Posterior cingulate gyrus (tissue), 11 donors: ENCODE results near the gene KCNK13.

ENCODE experiments used
- DNase-seq, 10 donors: peaks; one replicate each; pipeline versions ENCODE4 v3.0.0 to v3.0.0-alpha.2; 2020 to 2021; ENCODE audit warnings: mixed read lengths in 3 of 10
- intact Hi-C: fragments of 100-400 bp; cut with DNase I; formaldehyde crosslinking; loops from one replicate; pipeline ENCODE4 v1.15.1; 2023

KCNK13 gene

DNA sequence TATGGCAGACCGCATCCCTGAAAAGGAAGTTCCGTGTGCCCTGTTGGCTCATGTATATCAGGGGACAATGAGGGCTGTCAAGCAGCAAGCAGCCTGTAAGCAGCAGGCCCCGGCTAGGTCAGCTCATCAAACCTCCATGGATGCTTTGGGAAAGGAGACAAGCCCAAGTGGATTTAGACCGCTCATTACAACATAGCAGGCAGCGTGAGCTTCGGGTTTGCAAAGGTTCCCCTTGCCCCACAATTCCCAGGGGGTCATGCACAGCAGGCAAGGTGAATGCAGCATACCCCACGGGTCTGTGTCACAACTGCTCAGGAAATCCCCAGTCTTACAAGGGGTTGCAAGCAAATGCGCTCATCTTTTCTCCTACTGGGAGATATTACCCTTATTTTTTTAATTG is 54.6 kb downstream of the KCNK13 start:
- intact Hi-C loops, result no loop called here
- DNase-seq, result no peak

DNA sequence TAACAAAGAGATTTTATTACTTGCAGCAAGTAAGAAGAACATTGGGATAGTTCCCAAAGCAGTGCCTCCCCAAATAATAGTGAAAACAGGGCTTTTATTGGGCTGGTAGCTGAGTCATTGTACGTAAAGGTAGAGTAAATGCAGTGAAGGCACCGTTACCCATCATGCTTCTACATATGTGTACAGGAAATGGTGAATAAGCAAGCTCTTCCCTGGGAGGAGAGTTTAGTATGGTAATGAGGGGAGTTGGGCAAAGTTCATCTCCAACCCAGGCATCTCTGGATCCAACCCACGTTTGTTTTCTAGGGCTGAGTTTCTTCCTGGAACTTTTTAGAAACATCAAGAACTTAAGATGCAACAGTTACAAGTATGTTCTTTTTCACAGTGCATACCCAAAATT is 56.2 kb downstream of the KCNK13 start:
- intact Hi-C loops, result no loop called here
- no peak for DNase-seq

DNA sequence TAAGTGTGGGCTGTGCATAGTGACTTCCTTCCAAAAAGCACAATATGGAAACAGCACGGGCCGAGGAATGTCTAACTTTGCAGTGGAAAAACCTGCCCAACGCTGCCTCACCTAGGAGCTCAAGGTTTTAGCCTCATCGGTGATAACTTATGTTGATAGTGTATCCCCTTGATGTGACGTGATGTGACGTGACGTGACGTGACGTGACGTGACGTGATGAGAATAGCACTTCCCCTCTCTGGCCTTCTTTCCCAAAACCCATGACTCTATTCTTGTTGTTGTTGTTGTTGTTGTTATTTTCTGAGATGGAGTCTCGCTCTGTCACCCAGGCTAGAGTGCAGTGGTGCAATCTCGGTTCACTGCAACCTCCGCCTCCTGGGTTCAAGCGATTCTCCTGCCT is 64.5 kb downstream of the KCNK13 start:
- no peak for DNase-seq
- intact Hi-C loops, result no loop called here

DNA sequence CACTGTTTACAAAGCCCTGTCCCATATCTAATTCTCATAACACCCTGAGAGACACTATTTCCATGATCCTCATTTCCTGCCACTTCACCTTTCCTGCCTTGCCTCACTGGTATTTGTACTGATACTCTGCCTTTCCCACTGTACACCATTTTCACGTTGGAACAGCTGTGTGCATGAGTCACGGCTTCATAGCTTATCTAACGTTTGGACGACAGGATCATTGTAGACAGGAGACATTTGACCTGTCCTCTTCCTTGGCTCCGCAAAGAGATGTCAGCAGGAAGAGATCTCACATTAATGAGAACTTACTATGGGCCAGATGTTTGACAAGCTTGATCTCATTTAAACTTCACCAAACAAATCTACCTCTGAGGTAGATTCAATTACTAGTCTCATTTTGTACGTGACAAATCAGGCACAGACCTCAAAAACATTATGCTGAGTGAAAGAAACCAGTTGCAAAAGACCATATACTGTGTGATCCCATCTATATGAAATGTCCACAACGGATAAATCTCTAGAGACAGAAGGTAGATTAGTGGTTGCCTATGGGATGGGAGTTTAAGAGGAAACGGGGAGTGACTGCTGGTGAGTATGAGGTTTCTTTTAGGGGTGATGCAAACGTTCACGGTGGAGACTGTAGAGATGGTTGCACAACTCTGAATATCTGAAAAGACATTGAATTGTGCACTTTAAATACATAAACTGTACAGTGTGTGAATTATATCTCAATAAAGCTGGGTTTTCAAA is 71.2 kb downstream of the KCNK13 start:
- no peak for DNase-seq
- intact Hi-C loops, result no loop called here

DNA sequence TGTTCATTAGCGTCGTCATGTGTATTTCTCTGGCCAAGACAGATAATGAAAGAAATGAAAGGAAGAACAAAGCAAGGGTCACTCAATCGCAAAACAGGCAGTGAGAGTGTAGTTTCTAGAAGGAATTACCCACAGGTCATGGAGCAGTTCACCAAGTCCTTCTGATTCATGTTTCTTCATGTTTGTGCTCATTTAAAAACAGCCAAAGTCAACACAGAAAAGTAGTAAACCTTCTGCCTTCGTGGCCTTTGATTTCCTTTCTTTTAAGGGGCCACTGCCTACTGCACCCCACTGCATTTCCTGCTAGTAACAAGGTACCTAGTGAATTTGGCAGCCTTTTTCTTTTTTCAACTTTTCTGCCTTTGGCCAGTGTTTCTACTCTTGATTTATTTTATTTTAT is 75.1 kb downstream of the KCNK13 start:
- DNase-seq, result no peak
- intact Hi-C loops, result no loop called here

DNA sequence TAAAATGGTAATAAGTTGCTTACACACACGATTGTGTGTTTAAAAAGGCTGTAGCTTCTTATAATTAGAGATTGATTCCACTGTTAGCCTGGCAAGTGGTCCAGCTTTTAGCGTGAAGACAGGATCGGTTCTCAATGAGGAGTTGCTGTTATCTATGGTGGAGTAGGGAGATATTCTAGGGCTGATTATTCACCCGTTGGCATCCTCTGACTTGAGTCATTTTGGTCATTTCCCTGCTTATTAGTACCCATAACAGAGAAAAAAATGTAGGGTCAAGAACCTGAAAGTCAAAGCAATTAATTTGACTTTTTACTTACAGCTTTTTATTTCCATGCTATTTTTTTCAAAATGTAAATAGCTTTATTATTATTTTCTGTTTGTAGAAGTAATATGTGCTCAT is 76.0 kb downstream of the KCNK13 start:
- no peak for DNase-seq
- intact Hi-C loops, result no loop called here

DNA sequence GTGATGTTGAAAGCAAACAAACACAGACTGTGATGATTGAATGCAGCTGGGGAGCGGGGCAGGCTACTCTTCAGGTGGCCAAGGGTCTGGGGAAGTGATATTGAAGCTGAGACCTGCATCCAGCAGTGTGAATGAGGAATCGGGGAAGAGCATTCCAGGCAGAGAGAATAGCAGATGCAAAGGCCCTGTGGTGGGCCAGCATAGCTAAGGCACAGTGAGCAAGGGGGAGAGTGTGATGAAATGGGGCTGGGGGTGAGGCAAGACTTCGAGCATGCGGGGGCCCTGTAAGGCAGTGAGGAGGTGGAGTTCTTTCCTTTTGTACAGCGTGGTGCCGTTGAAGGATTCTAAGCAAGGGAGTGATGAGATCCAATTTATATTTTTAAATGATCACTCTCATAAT is 77.4 kb downstream of the KCNK13 start:
- no peak for DNase-seq
- intact Hi-C loops, result no loop called here

DNA sequence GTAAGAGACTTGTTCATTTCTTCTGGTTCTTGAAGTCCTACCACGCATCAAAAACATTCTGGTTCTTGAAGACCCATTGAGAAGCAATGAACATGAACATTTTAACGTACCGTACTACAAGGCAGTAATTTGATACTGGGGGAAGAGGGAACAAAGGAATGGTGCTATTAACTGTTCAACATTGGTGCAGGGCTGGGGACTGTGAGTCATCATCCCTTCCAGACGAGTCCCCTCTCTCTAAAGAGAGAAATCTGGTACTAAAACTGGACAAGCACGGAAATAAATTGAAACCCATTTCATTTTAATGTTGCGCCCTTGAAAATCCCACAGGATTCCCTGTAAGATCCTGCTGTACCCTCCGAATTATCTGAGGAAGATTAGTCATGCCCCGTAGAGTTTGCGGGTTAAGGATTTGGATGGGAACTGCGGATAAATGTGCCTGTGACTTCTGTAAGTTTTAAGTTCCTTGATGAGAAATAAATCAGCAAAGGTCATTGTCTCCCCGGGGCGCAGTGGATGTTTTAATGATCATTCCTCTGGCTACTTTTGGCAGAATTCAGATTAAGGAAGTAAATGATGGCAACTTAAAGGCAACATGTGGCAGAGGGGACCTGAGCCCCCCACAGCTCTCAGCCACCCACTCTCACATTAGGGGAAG is 78.6 kb downstream of the KCNK13 start:
- no peak for DNase-seq
- intact Hi-C loops, result no loop called here

DNA sequence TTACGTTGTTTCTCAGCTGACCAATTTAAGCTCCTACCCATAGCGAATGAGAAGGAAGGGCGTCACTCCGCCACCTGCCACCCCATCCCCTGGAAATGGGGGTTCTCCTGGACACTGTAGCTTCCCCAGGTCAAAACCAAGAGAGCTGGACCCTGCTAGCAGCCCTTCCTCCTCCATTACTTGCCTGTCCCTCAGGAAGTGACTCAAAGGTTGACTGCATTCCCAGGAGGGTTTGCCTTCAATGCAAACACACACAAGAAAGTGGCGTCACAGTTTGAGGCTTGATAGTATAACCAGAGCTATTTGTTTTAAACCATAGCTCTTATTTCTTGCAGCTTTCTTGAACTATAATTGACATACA is 79.1 kb downstream of the KCNK13 start:
- intact Hi-C loops, result no loop called here
- DNase-seq, result no peak

DNA sequence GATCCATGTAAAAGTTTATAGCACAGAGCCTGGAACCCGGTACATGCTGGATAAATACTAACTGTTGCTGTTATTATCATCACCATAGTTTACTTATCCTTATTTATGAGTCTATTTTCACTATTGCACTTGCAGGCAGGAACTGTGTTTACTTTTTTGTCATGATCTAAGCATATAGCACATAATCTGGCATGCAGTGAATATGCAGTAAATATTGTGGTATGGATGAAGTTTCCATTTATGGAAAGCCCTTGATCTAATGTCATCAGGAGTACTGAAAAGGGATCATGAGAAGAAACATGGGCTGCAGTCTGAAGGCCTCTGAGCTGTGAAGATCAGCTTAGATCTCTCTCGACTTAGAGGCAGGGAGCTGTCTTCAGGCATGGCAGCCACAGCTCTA is 91.6 kb downstream of the KCNK13 start:
- intact Hi-C loops, result no loop called here

DNA sequence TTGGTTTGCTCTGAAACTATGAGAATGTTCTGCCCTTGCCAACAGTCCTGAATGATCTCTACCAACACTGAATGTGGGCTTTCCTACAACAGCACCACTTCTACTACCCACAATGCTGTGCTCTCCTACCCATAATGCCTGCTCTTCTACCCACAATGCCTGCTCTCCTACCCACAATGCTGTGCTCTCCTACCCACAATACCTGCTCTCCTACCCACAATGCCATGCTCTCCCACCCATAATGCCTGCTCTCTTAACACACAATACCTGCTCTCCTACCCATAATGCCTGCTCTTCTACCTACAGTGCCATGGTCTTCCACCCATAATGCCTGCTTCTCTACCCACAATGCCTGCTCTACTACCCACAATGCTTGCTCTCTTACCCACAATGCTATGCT is 92.3 kb downstream of the KCNK13 start:
- intact Hi-C loops, result no loop called here
- no peak for DNase-seq

More for the DNA sequence above, 91.6 kb downstream of the KCNK13 start:
- no peak for DNase-seq

DNA sequence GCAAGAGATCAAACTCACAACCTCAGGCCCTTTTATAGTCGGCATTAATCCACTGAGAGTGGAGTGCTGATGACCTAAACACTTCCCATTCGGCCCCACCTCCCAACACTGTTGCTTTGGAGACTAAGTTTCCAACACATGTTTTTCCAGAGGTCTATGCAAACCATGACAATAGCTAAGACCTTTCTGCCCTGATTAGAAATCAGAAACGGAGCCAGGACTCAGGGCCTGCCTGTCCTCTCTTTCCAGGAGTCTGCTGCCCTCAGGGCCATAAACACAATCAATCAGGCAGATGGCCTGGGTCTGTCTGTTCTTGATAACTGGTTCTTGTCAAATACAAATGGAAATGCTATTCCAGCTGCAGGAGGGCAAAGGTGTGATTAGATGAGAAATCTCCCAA is 97.4 kb downstream of the KCNK13 start:
- intact Hi-C loops, result no loop called here
- DNase-seq, result no peak

DNA sequence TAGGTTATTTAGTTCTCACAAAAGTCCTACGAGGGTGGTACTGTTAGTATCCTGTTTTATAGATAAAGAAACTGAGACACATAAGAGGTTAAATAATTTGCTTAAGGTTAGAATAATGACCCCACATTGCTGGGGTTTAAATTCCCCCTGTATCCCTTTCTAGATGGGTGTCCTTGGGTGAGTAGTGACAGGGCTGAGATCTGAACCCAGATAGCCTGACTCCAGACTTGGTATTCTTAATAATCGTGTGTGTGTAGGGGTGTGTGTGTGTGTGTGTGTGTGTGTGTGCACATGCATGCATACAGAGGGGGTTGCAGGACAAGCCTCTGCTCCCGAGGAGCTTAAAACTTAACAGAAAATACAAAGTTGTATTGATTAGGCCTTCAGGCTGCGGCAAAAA is 97.9 kb downstream of the KCNK13 start:
- no peak for DNase-seq
- intact Hi-C loops, result no loop called here

DNA sequence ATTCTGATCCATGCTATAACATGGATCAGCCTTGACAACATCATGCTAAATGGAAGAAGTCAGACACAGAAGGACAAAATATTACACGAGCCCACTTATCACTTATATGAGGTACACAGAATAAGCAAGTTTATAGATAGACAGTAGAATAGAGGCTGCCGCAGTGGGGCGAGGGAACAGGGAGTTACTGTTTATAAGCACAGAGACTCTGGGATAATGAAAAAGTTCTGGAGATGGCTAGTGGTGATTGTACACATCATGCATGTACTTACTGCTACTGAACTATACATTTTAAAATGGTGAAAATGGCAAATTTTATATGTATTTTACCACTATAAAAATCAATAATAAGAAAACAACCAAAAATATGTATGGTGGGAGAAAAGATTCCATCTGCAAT is 99.3 kb downstream of the KCNK13 start:
- no peak for DNase-seq
- intact Hi-C loops, result no loop called here

DNA sequence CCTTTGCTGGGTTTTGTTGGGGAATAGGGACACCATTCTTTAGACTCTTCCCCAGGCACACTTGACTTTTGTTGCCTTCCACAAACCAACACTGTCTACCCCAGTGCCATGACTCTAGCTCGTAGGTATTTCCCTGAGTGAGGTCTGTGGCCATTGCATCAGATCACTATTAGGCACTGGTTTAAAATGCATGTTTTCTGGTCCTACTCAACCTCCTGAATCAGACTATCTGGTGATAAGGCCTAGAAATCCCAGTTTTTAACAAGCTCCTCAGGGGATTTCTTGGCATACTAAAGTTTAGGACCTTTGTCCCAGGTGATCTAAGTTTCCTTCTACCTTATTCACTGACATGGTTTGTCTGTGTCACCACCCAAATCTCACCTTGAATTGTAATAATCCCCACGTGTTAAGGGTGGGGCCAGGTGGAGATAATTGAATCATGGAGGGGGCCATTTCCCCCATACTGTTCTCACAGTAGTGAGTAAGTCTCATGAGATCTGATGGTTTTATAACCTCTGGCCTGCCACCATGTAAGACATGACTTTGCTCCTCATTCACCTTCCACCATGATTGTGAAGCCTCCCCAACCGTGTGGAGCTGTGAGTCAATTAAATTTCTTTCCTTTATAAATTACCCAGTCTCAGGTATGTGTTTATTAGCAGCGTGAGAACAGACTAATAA is 106.8 kb downstream of the KCNK13 start:
- no peak for DNase-seq
- intact Hi-C loops, result no loop called here

DNA sequence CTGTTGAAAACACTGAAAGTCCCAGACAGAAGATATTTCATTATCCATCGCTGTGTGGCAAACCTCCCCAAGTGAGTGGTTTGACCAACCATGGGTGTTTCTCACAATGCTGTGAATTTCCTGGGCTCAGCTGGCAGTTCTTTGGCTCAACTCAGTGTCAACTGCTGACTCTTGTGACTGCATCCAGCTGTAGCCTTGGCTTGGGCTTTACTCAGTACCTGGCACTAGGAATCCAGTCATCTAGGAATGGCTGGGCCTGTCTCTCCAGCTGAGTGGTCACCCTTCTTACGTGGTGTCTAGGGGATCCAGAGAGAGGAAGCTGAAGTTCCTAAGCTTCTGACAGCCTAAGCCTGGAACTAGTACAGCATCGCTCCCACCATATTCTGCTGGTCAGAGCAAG is 113.8 kb downstream of the KCNK13 start:
- no peak for DNase-seq
- intact Hi-C loops, result no loop called here

DNA sequence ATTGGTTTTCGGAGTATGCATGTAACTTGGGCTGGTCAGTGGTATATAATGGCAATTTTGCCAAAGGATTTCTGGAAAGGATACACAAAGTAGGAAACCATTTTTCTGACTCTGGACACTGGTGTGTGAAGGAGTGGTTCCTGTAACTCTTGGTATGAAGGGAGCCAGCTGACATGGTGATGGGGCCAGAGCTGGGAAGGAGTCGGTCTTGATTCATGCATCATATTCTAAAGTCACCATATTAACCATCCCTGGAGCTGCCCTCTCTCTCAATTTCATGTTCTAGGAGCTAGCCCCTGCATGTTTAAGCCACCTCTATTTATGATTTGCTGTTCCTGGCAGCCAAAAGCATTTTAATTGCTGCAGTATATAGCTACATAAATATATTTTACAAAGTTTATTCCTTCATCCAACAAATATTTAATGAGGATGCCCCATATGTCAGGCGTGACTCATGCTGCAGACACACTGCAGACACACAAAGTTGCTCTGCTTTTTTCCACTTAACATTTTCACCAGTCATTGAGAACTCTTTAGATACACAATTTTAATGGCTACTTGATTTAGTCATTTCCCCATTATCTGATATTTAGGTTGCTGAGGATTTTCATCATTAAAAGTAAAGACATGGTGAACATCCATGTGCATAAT is 115.9 kb downstream of the KCNK13 start:
- no peak for DNase-seq
- intact Hi-C loops, result no loop called here

DNA sequence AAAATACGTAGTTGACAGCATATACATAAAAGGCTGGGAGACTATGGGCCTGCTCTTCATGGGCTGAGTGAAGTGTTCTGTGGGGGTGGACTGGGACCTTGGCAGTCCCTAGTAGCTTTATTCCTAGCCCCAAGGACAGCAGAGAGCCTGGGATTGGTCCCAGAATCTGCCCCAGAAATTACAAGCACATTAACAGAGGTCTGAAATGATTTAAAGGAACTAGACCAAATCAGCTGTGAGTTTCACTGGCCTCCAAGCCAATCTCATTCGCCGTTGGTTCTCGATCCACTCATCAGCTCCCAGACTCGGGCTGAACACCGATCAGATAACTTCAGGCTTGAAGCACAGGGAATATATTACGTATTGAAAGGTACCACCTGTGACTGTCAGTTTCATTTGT is 117.6 kb downstream of the KCNK13 start:
- intact Hi-C loops, result no loop called here
- DNase-seq, result no peak

DNA sequence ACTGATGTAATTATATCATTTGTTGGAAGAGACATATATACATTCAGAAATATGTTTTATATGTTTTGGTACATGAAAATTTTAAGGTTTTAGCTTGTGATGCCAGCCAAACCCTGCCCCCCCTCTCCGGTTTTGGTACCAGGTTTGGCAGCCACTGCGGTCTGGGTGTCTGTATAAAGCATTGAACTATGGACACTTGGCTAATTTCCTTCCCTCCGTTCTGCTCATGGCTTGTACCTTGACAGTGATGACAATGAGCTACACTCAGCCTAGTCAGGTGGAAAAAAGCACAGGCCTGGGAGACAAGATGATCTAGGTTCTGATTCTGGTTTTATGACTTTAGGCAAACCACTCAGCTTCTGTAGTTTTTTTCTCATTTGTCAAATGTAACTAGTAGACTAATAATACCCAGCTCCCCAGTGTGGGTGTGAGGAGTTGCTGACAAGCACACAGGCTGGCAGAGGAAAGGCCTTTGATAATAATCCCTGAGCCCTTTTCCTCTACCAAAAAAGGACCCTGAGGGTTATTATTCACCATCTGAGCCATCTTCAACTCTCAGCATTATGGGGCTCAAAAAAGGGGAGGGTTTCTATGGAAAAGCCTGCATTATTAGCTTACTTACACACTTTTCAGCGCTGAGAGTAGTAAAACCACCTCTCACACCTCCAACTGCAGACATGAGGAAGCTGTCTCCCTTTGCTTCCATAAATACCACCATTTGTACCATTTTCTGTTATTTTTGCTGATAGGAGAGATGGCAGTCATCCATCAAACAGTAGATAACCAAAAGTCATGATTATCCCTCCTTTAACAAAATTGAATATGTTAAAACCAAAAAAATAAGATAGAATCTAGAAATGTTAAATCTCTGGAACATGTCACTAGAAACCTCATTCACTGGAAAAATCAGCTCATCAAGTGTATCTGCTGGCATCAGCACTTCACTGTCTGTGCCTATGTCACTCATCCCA is 118.3 kb downstream of the KCNK13 start:
- intact Hi-C loops, result no loop called here
- DNase-seq, result no peak

DNA sequence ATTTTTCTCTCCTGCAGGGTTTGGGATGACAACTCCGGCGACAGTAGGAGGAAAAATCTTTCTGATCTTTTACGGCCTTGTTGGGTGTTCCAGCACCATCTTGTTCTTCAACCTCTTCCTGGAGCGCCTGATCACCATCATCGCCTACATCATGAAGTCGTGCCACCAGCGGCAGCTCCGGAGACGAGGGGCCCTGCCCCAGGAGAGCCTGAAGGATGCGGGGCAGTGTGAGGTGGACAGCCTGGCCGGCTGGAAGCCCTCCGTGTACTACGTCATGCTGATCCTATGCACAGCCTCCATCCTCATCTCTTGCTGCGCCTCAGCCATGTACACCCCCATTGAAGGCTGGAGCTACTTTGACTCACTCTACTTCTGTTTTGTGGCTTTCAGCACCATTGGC is 122.3 kb downstream of the KCNK13 start:
- DNase-seq, result no peak
- intact Hi-C loops, result no loop called here
